ENCODE measurements around the gene FAM120C. TPM values are rescaled to one million over a fixed set of nuclear protein-coding genes. Genes with fewer than 3 reads are reported as not detected.
A peak's percentile ranks its signal among the peaks of the same experiment; 100 is the strongest.

Gene FAM120C
- total and polyA plus RNA-seq, 10 donors: 3.8 to 15.7 (median 8.3) TPM

- DNase-seq: no peak
- intact Hi-C loops (cut with DNase I; ENCODE audit: low total_unique reads): loop anchor here (10.0 kb wide), 1 partner anchor 140 kb away; the partner anchor contains the start of gene PHF8
- Histone ChIP-seq H3K4me1 (peaks cover 15 to 32% (median 24%) of the 10 kb centered on the region in 6 donors), H3K27ac (no peak overlapping the region), H3K27me3 (replicated peaks in 1 of 7) (no peaks in the 10 kb centered on the region), H3K9me3 (no peaks in the 10 kb centered on the region), H3K4me3 (no peak overlapping the region), H3K36me3 (no peaks in the 10 kb centered on the region)
- WGBS, 5 donors: 84 to 100% (median 94%) methylated on average over 2 of the region's 2 CpGs
- TF ChIP-seq CTCF (IDR thresholded peaks at IDR 0.05 in 8 of 11, conservative IDR thresholded peaks at IDR 0.05 in 3 of 11): no peak
- TF ChIP-seq POLR2A (IDR thresholded peaks at IDR 0.05): no peak
- TF ChIP-seq POLR2AphosphoS5 (IDR thresholded peaks at IDR 0.05): no peak
Measured at GRCh38 chrX:54184474-54184873, 1.4 kb upstream of the FAM120C start.

GRCh38 chrX:54182194-54182863, 725 bp downstream of the FAM120C start:
- no peak for TF ChIP-seq POLR2A (IDR thresholded peaks at IDR 0.05)
- TF ChIP-seq POLR2AphosphoS5 (IDR thresholded peaks at IDR 0.05): peak; percentile 62 to 73 (median 69)
- Histone ChIP-seq H3K9me3 (no peaks in the 10 kb centered on the region), H3K36me3 (no peaks in the 10 kb centered on the region), H3K4me3 (peak overlapping the region; percentile 70 to 96 (median 82)), H3K27me3 (replicated peaks in 1 of 7) (no peaks in the 10 kb centered on the region), H3K27ac (peak overlapping the region; percentile 70 to 93 (median 88)), H3K4me1 (peaks cover 15 to 52% (median 28%) of the 10 kb centered on the region in 6 donors)
- intact Hi-C loops (cut with DNase I; ENCODE audit: low total_unique reads): loop anchor here (10.0 kb wide), 1 partner anchor 138 kb away; the partner anchor contains the start of gene PHF8
- peak; percentile 93 for DNase-seq
- WGBS, 5 donors: 0 to 49% (median 6%) methylated on average over 4 to 36 of the region's 36 CpGs

GRCh38 chrX:54181202-54181953, 1.7 kb downstream of the FAM120C start:
- Histone ChIP-seq H3K4me1 (peaks cover 15 to 52% (median 28%) of the 10 kb centered on the region in 6 donors), H3K27me3 (replicated peaks in 1 of 7) (no peaks in the 10 kb centered on the region), H3K27ac (peak overlapping the region in 1 of 8 donors; percentile 90), H3K9me3 (no peaks in the 10 kb centered on the region), H3K4me3 (peak overlapping the region in 7 of 8 donors; percentile 71 to 96 (median 84)), H3K36me3 (peaks cover 0 to 8% (median 0%) of the 10 kb centered on the region in 6 donors)
- no peak for DNase-seq
- 39 to 54% (median 44%) methylated on average over 4 of the region's 4 CpGs for WGBS, 5 donors
- intact Hi-C loops (cut with DNase I; ENCODE audit: low total_unique reads): loop anchor here (10.0 kb wide), 1 partner anchor 137 kb away; the partner anchor contains the start of gene PHF8
- TF ChIP-seq CTCF (IDR thresholded peaks at IDR 0.05 in 8 of 11, conservative IDR thresholded peaks at IDR 0.05 in 3 of 11) (no peak), POLR2A (IDR thresholded peaks at IDR 0.05) (no peak), POLR2AphosphoS5 (IDR thresholded peaks at IDR 0.05) (no peak)

- 54 to 76% (median 65%) methylated on average over 4 of the region's 4 CpGs for WGBS, 5 donors
- H3K9me3 ChIP-seq: no peaks in the 10 kb centered on the region
- no peak for DNase-seq
- H3K36me3 ChIP-seq: peaks cover 0 to 12% (median 0%) of the 10 kb centered on the region in 6 donors
- no peak overlapping the region for H3K4me3 ChIP-seq
- no peak overlapping the region for H3K27ac ChIP-seq
- H3K4me1 ChIP-seq: peaks cover 15 to 52% (median 28%) of the 10 kb centered on the region in 6 donors
- intact Hi-C loops (cut with DNase I; ENCODE audit: low total_unique reads): loop anchor here (10.0 kb wide), 1 partner anchor 136 kb away; the partner anchor contains the start of gene PHF8
- TF ChIP-seq POLR2AphosphoS5 (IDR thresholded peaks at IDR 0.05) (no peak), POLR2A (IDR thresholded peaks at IDR 0.05) (no peak), CTCF (IDR thresholded peaks at IDR 0.05 in 8 of 11, conservative IDR thresholded peaks at IDR 0.05 in 3 of 11) (no peak)
- H3K27me3 ChIP-seq (replicated peaks in 1 of 7): no peaks in the 10 kb centered on the region
Measured at GRCh38 chrX:54180403-54180802, 2.7 kb downstream of the FAM120C start.

Measured in spleen (tissue), 11 donors.